Activated CD4-positive, alpha-beta T cell treated with anti-CD3 and anti-CD28 coated beads for 48 hours (primary cell): Measurements from ENCODE around the gene C1orf159.

Experiments
- DNase-seq: peaks from one replicate; pipeline ENCODE4 v3.0.0-alpha.2; 2020

C1orf159 gene

GRCh38 chr1:1090424-1091343, 25.2 kb downstream of the C1orf159 start:
- DNase-seq: no peak

GRCh38 chr1:1089731-1090423, 26.0 kb downstream of the C1orf159 start:
- no peak for DNase-seq

GRCh38 chr1:1088801-1089680, 26.8 kb downstream of the C1orf159 start:
- DNase-seq: no peak

GRCh38 chr1:1088029-1088800, 27.7 kb downstream of the C1orf159 start:
- DNase-seq: no peak

DNA sequence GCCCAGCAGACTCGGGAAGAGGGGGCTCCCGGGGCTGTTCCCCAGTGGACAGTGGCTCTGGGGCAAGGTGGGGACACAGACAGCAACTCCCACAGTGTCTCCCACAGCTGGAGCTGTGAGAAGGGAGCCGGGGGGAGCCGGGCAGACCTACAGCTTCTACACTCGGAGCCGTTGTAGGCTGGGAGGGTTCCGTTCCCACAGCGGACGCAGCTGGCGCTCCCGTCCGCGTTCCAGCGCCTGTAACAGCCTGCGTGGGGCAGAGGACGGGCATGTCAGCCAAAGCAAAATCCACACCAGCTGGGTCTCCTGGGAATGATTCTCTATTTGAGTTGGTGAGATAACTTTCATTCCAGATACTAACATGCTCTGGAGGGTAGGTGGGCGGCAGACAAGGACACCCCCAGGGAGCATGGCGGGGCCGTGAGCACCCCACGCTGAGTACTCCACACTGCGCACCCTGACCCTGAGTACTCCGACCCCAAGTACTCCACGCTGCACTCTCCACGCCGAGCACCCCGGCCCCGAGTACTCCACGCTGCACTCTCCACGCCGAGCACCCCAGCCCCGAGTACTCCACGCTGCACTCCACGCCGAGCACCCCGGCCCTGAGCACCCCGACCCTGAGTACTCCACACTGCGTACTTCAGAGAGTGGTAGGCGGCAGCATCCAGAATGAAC, 28.4 kb downstream of the C1orf159 start:
- DNase-seq: no peak

DNA sequence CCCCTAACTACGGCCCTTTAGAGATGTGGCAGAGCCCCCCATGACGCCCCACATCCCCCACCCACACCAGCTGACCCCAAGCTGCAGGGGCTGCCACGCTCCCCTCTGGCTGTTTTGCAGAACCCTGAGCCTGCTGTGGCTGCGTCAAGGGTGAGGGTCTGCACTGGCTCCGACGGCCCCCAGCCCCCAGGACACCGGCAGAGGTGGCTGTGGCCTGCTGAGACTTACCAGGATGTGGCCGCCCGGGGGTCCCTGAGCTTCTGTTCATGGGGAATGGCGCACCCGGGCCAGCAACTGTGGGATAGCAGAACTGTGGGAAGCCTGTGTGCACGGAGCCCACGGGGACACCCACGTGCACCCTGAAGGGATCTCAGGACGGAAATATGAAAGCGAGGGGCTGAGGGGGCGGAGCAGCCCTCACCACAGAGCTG, 29.0 kb downstream of the C1orf159 start:
- DNase-seq: no peak

DNA sequence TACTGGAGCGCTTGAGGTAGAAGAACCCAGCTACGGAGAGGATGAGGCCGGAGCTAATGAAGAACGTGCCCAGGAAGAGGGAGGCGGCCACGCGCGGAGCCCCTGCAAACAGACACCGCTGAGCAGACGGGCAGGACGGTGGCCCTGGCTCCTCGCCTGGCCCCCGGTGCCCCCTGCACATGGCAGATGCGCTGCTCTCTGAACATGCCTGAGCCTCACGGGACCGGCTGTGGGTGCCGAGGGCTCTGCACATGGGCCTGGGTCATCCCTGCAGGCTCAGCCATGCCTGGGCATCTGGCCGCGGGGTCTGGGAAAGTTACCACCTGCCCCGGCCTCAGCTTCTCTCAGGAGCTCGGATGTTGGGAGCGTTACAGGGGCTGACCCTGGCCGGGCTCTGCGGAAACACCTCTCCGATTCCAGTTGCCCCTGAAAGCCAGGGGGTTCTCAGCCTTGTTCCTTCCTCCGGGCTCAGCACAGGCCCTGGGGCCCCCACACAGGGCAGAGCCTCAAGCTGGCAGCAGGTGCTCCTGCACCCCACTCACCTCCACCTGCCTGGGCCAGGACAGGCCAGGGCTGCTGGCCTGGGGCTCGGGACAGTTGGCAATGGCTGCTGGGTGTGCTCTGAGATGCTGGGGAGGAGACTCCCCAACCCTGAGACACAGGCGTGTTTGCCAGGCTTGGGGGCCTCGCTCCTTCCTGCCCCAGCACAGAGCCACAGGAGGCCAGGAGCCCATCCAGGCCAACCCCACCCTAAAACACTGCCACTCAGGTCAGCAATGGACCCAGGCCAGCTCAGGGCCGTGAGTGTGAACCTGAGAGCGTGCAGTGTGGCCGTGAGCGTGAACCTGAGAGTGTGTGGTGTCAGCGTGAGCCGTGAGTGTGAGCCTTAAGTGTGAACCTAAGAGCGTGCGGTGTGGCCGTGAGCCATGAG, 29.7 kb downstream of the C1orf159 start:
- no peak for DNase-seq

- no peak for DNase-seq
Observed at GRCh38 chr1:1085171-1085841, 30.6 kb downstream of the C1orf159 start.

DNA sequence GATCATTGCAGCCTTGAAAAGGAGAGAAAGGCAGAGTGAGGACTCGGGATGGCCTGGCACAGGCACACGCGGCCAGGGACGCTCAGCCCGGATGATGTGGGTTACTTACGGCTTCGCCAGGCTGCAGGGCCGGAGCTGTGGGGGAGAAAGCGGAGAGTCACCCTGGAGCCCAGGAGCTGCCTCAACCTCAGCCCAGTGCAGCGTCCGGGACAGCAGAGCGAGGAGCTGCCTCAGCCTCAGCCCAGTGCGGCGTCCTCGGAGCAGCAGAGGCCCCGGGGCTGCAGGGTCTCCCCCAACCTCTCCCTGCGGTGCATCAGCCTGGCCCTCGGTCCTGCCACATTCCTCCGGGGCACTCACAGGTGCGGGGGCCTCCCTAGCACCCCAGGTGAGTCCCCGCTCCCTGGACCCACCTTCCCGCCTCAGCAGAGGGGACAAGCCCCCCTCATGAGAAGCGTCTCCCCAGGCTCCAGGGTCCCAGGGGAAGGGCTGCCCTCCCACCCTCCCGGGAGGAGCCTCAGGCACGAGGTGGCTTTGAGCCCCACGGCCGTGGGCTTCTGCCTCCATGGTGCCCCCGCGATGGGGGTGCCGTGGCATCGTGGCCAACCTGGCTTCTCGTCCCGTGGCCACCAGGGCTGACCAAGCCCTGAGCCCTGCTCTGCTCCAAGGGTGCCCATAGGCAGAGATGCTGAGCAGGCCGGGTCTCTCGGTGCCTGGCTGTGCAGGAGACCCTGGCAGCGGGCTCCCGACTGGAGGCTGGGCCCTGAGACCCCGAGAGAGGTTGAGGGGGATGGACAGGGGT, 31.3 kb downstream of the C1orf159 start:
- DNase-seq: no peak

GRCh38 chr1:1083416-1084371, 32.2 kb downstream of the C1orf159 start:
- DNase-seq: peak; percentile 2

- DNase-seq: no peak
Observed at GRCh38 chr1:1082776-1083415, 33.0 kb downstream of the C1orf159 start.

DNA sequence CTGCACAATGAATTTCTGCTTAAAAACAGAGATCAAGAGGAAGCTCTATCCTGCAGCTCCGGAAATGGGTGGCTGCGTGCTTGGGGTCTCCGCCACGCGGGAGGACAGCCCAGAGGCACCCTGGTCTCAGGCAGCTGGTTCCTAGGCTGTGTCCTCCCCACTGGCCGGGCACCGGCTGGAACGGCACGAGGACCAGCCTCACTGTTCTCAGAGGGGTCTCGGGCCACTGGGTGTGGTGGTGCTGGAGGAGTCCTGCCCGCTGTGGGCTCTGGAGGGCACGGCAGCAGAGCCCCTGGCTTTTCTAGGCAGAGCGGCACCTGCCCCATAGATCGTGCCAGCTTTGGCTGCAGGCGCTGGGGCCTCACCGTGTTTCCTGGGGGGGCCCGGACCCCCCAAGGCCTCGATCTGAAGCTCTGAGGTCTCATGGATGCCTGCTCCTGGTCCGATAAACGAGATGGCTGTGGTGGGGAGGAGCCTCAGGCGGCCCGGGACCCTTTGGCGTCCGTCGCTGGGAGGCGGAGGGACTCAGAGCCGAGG, 33.6 kb downstream of the C1orf159 start:
- no peak for DNase-seq

DNA sequence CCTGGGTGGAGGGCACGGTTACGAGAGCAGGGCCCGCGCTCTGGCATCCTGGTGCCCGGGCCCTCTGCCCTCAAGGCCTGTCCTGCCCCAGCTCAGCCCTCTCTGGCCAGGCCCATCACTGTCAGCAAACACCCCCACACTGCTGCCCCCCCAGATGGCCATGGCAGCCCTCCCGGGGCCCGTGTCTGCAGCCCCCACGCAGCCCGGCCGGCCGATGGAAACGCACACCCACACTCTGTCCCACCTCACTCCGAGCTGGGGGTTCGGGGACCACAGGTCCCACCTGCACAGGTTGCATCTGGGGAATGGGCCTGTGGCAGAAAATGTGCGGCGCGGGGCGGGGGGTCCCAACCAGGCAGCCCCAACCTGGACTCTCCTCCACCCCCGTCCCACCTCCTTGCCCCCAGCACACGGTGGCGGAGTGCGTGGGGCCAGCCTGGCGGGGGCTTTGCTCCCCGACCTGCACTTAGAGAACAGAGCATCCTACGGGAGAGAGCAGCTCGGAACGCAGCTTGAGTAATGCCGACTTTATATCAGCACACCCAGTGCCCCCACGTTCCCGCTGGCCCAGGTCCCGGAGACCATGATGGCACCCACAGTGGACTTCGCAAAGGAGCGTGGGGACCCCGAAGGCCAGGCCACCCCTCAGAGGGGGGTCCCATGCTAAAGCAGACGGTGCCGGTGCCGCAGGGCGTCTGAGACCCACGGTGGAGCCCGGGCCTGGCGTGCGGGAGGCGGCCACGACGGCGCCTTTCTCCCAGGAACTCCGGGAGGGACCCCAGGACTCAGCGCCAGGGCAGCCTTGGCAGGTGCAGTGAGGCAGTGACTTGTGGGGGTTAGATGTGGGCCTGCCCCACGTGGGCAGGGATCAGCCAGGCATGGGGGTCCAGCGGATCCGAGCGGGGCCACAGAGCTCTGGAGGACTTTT, 34.3 kb downstream of the C1orf159 start:
- peak; percentile 2 for DNase-seq

GRCh38 chr1:1080951-1081310, 35.0 kb downstream of the C1orf159 start:
- peak; percentile 2 for DNase-seq

GRCh38 chr1:1080122-1080757, 35.6 kb downstream of the C1orf159 start:
- peak; percentile 45 for DNase-seq
